ENCODE results near the gene NACAD.
A peak's percentile ranks its signal among the peaks of the same experiment; 100 is the strongest.

The NACAD gene

GRCh38 chr7:45112648-45113047 is 23.9 kb upstream of the NACAD start:
- peak overlapping the region; percentile 93 for H3K27ac ChIP-seq
- TF ChIP-seq CTCF (conservative IDR thresholded peaks at IDR 0.05), result no peak

- H3K27ac ChIP-seq, result peak within 1 kb of the TSS; percentile 93
- peak; percentile 68 for TF ChIP-seq CTCF (conservative IDR thresholded peaks at IDR 0.05)
Measured at GRCh38 chr7:45111298-45112223, 22.8 kb upstream of the NACAD start, which contains the start of gene TBRG4. Gene TBRG4, minus strand, starts transcription at chr7:45111697. Its CDS starts 2,460 bp downstream, at chr7:45109237.

- no peak overlapping the region; the same call in 1 of the 2 replicates for H3K27ac ChIP-seq
- TF ChIP-seq CTCF (conservative IDR thresholded peaks at IDR 0.05), result no peak
Measured at GRCh38 chr7:45108863-45109262, 20.1 kb upstream of the NACAD start.

GRCh38 chr7:45107356-45107755 is 18.6 kb upstream of the NACAD start:
- H3K27ac ChIP-seq, result no peak overlapping the region
- no peak for TF ChIP-seq CTCF (conservative IDR thresholded peaks at IDR 0.05)

GRCh38 chr7:45106820-45107219 is 18.1 kb upstream of the NACAD start:
- no peak overlapping the region for H3K27ac ChIP-seq
- no peak for TF ChIP-seq CTCF (conservative IDR thresholded peaks at IDR 0.05)

- TF ChIP-seq CTCF (conservative IDR thresholded peaks at IDR 0.05), result no peak
- H3K27ac ChIP-seq, result no peak overlapping the region
Measured at GRCh38 chr7:45105588-45106188, 16.9 kb upstream of the NACAD start.

GRCh38 chr7:45104844-45105587 is 16.2 kb upstream of the NACAD start:
- H3K27ac ChIP-seq, result no peak overlapping the region
- no peak for TF ChIP-seq CTCF (conservative IDR thresholded peaks at IDR 0.05)

Measured in VCaP (cell line).